ENCODE results near the gene DDR2.

Gene DDR2

DNA sequence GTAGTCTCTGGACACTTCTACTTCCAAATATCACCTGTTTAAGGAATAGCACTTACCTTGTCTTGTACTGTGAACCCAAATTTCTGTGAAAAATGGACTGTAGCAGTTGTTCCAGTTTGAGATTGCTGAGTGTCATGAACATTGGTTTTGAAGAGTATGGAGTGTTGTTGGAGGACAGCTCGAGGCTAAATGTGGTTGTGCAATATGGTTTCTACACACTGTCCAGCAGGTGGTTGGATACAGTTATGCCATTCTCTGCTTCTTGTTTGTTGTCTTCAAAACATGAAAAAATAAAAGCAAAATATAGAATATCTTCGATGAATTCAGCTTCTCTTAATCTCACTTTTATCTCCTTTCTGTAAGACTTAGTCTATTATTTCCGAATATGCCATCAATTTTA lies 67.1 kb downstream of the DDR2 start:
- DNase-seq (ENCODE audit: low spot score) = no peak

DNA sequence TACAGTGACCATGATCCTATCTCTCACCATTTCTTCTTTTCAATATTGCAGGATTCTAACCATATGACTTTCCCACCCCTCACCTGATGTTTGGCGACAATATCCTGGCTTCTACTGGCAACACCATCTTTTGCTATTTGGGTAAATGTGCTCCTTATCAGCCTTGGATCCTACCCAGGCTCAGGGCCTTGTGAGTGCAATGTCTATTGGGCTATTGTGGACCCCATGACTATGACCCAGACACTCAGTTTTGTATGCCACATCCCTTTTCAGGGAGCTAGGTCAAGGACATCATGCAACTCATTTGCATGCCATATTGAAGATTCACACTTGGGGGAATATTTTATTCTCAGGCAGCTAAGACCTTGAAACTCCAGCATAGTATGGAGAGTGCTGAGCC lies 67.9 kb downstream of the DDR2 start:
- DNase-seq (ENCODE audit: low spot score) = no peak

DNA sequence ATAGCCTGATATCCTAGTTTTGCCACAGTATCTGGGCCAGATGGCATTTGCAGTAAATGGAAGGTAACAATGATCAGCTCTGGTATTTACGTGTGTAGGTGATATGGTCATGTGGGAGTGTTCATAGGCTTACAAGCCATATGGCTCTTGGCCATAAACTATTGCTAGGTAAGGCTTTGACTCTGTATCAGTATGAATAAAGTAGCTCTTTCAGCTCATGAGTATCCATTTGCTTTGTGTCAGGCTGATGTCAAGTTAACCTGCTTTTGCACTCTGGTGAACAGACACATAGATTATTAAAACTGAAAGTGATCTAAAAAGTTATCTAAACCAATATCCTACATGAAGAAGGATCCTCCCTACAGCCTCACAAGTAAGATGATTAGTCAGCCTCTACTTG lies 69.0 kb downstream of the DDR2 start:
- no peak for DNase-seq (ENCODE audit: low spot score)

DNA sequence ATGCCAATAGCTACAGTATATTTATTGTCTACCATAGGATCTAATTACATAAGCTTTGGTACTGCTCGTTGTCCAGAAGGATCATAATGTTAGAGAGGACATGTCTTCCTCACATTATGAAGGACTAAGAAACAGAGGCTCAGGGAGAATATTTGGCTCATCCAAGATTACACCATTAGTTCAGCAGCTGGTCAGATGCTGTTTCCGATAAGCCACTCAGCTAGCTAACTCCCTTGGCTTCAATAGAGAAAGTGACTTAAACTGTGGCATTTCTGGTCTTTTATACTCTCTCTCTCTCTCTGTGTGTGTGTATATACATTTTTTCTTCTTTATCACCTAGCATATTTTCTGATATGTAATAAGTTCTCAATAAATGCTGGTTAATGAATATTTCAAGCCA lies 70.4 kb downstream of the DDR2 start:
- DNase-seq (ENCODE audit: low spot score) = no peak

DNA sequence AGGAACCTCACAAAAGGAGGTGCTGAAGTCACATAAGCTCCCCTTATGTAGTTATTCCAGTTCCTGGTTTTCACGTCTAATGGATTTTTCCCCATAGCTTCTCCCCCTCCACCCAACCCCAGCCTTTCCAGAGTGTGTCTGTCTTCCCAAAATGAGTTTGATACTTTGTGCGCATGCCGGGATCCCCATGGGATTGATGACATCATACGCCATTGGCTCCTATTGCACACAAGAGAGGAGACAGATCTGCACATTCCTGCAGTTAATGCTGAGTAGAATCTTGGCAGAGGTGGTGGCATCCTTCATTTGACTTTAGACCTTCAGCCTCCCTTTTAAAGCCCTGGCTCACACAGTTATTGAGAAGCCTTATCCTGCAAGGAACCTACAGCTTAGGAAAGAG lies 71.4 kb downstream of the DDR2 start:
- no peak for DNase-seq (ENCODE audit: low spot score)

DNA sequence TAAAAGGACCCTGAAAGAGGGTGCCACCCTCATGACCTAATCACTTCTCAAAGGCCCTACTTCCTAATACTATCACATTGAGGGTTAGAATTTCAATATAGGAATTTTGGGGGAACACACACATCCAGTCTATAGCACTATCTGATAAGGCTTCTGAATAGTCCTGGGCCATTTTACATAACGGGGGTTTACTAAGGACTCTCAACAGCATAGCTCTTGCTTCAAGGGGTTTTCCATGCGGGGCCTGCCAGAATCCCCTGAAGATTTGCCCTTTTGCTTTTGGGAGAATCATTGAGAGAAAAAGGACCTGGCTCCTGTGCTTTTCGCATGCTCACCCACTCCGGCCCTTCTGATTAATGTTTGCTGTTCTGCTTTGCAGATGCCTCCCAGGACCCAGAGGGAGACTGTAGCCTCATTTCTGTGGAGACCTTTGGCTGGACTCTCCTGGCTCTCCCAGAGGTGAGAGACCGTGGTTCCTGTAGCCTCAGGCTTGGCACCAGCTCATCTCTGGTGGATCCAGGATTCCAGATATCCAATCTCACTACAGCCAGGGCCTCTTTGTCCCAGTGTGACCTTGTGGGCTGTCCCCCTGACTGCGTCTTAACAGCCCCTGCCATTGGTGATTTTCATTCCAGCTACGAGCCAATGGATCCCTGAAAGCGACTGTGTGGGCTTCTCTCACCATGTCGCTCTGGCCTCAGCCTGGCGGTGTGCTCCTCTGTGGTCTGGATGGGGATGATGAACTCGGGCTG lies 72.6 kb downstream of the DDR2 start:
- DNase-seq (ENCODE audit: low spot score) = no peak

DNA sequence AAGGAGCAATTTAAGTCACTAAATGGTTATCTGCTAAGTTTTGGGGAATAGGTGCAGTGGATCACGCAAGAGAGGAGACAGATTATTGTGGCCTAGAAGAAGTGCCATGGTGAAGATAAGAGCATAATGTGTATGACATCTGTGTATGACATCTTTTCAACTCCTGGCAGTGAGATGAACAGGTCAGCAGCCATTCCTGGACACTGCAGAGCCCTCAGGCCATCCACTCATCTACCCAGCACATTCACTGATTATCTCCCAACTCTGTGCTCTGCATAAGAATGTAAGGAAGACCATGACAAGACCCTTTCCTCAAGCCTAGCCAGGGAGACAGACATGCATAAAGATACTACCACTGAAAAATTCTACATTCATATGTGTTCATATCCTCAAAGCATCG lies 73.7 kb downstream of the DDR2 start:
- no peak for DNase-seq (ENCODE audit: low spot score)

DNA sequence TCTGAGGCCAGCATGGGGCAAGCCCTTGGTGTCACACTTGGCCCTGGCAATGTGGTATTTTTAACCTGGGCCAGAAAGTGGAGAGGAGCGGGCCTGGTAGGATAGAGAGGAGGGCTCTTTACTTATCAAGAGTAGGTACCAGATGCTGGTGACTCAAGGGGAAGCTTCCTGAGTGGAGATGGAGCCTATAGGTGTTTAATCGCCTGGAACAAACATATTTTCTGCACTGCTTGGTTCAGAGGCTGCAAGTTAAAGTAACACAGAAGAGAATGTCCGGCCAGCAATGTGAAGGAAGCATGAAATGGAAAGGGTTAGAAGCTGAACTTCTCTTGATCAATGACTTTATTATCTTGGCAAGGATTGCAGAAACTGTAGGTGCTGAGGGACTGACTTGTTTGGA lies 74.3 kb downstream of the DDR2 start:
- DNase-seq (ENCODE audit: low spot score) = no peak

DNA sequence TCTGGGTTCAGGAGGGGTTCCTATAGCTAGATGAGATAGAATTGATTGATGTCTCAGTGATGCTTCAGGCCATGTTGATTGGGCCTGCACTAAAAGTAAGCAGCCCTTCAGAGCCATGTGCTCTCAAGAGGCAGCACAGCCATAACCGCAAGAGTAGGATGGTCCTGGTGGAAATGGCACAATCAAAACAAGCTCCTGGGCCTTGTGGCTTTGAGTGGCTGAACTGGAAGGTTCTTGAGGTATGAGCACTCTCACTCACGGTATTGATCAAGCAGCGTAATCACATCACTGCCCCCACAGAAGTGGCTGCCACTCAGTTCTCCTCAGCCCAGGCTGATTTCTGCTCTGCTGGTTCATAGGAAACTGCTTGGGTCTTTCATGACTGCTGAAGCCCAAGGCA lies 76.0 kb downstream of the DDR2 start:
- no peak for DNase-seq (ENCODE audit: low spot score)

DNA sequence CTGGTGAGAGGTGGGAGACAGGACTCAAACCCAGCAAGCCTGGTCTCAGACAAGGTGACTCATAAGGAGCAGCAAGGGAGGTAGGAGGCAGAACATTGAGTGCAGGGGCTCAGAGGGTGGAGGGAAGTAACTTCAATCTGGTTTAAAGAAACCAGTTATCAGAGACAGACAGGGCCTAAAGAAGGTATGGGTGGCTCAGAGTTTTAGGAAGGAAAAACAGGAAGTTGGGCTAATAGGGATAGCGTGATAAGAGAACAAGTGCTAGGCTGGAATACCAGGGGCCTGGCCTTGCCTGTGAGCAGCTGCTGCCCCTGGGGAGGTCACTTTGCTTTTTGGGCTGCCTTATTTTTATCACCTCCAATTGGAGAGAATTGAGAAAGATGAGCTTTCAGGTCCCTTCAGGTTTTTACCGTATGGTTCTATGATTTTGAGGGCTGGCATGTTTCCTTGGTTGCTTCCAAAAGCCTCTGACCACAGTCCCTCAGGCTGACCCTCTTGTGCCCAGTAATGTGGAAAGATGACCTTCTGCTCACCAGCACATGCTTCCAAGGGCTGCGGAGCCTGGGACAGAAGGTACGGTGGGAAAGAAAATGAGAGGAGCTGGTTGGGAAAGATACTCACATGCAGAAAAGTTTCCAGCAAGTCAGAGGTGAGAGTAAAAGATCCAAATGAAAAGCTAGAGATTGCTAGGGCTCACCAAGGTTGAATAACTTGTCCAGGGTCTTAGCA lies 77.0 kb downstream of the DDR2 start:
- DNase-seq (ENCODE audit: low spot score) = no peak

DNA sequence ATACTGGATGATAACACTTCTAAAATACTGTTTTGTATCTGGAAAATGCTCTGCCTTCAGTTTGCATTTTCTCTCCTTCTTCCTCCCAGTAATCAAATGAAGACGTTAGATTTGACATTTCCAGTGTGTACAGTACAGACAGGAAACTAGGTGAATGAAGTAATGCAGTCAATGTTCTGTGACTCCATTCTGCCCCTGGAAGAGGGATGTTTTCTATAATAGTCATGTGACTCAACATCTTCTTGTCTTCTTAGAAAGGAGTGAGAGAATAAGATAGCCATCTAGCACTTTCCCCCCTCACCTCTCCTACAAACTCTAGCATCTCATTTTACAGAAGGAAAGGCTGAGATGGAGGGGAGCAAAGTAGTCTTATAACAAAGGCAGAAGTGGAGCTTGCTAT lies 77.6 kb downstream of the DDR2 start:
- DNase-seq (ENCODE audit: low spot score) = no peak

DNA sequence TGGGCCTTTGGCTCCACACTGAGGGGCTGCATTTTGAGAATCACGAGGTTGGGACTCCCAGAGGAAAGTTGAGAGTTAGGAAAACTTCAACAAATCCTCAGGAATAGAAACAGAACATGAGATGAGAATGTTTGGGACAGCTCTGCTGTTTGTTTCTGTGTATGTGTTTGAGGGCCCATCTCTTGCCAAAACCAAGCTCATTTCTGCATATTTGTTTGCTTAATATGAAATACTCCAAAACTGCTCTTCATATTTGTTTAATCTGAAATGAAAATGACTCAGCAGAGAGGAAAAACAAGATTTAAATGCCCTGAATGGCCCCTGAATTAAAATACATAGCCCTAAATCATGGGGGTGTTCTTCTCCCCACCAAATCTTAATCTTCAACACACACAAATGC lies 78.1 kb downstream of the DDR2 start:
- DNase-seq (ENCODE audit: low spot score) = no peak

DNA sequence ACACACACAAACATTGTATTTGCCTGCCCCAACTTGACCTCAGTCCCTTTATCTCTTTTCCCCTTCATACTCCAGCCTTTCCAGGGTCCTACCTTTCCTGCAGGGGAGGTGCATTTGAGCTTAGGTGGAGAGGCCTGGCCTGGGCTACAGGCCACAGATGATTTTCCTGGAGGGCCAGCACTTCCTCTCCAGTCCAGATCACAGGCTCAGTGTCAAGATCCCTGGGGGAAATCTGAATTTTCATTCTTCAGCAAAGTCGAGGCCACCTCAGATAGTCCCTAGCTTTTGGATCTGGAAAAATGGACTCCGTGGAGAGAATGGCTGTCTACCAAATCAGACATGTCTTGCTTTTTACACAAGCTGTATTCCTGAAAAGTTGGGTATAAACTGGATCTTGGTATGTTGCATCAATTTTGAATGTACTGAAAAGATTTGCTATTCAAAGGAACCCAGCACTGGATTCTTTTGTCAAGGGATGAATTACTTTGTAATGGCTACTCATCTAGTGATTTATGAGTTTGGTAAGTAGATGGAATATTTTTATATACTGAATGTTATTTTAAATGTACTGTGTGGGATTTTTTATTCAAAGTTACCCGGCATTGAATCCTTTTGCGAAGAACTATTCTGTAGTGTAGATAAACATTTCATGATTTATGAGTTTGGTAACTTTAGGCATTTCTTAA lies 78.7 kb downstream of the DDR2 start:
- DNase-seq (ENCODE audit: low spot score) = no peak

DNA sequence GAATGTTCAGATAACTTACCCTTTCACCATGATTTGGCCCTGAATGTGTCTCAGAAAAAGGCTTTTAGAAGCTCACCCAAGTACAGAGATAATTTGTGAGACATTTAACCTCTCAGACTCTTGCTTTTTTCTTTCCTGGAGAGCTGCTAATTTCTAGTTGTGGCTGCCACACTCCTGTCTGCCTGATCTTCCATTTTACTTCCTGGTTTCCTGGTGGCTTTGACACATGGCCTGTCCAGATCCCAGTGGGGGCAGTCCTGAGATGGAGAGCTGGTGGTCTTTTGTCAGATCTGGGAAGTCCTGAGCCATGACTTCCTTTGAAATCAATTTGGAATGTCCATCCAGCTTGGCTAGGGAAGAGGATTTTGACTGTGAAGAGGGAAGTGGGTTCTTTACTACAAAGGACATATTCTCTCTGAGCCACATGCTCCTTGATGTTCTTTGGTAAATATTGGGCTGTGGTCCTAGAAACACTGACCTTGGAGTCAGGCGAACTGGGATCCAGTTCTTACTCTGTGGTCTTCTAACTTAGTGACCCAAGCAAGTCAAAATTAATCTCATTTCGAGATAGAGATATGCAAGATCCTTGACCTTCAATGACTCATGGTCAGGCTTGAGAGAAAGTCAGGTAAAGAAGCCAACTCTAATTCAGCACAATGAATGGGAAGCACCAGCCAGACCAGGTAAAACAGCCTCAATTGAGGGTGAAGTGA lies 80.2 kb downstream of the DDR2 start:
- DNase-seq (ENCODE audit: low spot score) = no peak

DNA sequence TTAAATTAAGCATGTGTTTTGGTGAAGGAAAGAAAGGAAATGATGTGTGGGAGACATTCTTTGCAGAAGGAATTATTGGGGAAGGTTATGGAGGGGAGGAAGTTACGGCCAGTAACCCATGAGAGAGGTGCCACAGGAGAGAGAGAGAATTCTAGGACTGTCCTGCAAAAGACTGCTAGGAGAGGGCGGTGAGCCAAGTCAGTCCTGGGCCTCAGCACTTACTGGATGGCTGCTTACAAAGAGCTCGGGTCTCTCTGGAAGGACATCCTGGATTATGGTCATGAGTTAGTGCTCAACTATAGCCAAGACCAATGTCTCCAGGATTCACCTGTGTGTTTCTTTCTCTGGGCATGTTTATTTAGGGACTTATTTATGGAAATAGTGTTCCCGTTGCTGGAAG lies 83.9 kb downstream of the DDR2 start:
- DNase-seq (ENCODE audit: low spot score) = no peak

DNA sequence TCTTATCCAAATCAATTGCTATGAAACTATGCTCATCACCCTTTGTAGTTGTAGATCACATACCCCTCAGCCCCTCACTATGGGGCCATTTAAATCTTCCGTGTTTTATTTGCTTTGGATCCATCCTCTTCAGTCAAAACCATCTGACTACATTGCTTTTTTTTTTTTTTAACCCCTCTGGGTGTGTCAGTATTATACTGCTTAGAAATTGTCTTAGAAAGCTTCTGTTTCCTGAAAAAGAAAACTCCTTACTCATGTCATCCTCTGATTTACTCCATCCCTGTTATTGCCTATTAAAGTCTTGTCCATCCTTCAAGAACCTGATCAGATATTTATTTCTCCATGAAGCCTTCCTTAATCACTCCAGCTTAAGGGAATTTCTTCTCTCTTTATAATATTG lies 84.3 kb downstream of the DDR2 start:
- DNase-seq (ENCODE audit: low spot score) = no peak

DNA sequence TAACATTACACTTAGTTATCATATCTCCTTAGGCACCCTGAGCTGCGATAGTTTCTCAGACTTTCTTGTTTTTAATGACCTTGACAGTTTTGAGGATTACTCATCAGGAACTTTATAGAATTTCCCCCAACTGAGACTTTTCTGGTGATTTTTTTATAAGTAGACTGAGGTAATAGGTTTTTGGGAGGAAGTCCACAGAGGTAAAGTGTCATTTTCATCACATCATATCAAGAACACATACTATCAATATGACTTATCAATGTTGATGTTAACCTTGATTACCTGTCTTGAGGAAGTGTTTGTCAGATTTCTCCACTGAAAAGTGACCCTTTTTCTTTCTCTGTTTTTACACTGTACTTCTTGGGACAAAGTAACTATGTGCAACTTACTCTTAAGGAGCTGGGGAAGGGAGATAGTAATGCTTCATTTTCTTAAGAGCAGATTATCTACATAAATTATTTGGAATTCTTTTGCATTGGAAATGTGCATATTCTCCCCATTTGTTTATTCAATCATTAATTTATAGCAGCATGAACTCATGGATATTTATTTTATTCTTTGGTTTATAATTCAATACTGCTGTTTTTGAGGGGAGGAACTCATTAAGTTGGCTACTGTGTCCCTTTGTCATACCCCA lies 85.4 kb downstream of the DDR2 start:
- DNase-seq (ENCODE audit: low spot score) = no peak

DNA sequence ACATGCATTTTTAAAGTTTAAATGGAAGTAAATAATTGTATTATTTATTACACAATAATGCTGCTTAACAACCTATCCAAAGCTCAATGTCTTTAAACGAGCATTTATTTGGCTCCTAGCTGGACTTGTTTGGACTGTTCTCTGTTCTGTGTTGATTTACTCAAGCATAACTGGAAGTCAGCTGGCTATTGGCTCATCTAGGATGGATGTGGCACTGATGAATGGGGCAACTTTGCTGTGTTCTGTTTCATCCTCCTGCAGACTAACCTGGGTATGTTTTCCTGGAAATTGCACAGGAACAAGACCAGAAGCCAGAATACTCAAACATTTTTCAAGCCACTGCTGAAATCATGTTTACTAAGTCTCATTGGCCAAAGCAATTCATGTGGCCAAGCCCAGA lies 87.4 kb downstream of the DDR2 start:
- DNase-seq (ENCODE audit: low spot score) = no peak

DNA sequence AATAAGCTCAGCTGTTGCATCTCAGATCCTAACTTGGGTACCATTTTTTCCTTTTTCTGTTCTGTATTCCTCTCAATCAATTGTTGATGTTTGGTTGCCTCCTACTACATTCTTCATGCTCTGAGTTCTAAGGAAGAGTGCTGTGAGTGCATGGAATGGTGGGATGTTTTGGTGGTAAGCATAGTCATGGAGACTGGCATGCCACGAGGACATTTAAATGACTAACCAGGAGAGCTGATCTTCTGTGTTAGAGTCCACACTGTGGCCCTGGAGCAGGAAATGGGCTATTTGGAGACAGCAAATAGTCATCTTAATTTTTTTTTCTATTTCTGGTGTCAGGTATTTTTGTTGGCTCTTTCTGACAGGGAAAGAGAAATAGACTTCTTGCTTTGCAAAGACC lies 88.7 kb downstream of the DDR2 start:
- no peak for DNase-seq (ENCODE audit: low spot score)

DNA sequence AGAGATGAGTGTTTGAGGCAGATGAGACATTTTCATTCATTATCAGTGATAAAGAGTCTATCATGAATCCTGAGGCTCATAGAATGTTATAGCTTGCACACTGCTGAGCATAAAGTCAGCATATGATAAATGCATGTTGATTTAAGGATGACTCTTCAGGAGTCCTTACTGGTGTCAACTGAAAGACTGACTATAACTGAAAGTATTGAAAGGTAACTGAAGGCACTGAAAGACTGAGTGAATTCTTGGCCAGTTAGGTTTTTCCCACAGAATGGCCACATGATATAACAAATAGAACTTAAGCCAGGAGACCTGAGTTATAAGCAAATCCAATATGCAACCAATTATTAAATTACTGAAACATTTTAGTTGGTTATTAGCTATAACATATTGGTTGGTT lies 89.2 kb downstream of the DDR2 start:
- DNase-seq (ENCODE audit: low spot score) = no peak

DNA sequence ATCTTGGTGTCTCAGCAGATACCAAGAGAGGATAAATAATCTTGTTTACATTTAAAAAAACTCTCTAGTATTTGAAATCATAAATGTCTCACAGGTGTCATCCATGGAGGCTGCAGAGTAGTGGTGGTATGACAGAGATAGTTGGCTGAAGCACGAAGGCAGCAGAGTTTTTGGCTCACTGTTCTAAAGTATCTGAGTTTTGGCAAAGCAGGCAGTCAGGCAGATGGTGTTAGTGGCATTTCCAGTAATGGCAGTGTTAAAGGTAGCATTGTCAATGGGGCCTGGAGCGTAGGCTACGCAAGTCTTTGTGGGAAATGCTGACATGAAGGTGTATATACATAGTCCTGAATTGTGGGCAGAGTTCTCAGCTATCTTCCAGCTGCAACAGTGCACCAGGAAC lies 89.8 kb downstream of the DDR2 start:
- no peak for DNase-seq (ENCODE audit: low spot score)

DNA sequence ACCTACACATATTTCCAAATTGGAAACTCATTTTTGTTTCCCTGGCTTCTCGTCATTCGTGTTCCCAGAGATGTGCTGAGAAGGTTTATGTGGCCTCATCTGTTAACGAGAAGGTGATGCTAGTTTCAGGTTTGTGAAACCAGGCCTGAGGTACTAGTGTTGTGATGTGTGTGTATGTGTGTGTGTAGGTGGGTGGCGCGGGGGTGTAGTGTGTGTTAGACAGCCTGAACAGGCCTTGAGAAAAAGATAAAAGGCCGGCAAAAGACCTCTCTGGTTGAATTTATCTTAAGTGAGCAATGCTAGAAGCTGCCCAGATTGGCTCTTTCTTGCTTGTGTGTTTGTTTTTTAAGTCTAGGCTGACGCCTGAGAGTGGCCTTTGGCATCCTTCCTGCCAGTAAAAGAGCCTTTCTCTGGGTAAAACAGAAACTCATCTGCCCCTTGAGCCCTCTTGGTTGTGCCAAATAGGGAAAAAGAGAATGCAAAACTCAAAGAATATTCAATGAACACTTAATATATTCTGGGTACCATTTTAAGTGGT lies 92.4 kb downstream of the DDR2 start:
- DNase-seq (ENCODE audit: low spot score) = no peak
